ENCODE results near the gene ANKK1.

The ANKK1 gene

GRCh38 chr11:113408206-113408605 is 20.6 kb downstream of the ANKK1 start:
- in situ Hi-C loops (cut with MboI; ENCODE audit: low sequenced_read_pairs): no loop called here

- in situ Hi-C loops (cut with MboI; ENCODE audit: low sequenced_read_pairs): no loop called here
Measured at GRCh38 chr11:113408887-113409286, 21.3 kb downstream of the ANKK1 start.

DNA sequence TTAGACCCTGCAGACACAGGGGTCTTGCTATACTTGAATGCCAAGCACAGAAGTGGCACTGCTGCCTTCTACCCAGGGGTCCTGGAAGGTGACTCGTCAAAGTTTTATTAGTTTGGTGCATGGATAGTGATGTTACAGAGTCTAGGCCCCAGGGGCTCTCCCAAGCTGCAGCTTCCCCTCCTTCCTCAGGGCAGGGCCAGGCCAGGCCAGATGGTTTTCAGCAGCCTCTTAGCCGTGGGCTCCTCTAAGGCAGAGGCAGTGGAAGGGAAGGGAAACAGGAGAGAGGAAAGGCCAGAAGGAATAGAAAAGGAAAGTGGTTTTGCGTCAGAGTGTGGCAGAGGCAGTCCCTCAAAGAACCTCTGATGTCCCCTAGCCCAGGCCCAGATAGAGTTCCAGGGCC is 21.9 kb downstream of the ANKK1 start:
- in situ Hi-C loops (cut with MboI; ENCODE audit: low sequenced_read_pairs): no loop called here

GRCh38 chr11:113410414-113411135 is 23.0 kb downstream of the ANKK1 start:
- in situ Hi-C loops (cut with MboI; ENCODE audit: low sequenced_read_pairs): no loop called here

GRCh38 chr11:113411536-113411935 is 24.0 kb downstream of the ANKK1 start:
- in situ Hi-C loops (cut with MboI; ENCODE audit: low sequenced_read_pairs): no loop called here

DNA sequence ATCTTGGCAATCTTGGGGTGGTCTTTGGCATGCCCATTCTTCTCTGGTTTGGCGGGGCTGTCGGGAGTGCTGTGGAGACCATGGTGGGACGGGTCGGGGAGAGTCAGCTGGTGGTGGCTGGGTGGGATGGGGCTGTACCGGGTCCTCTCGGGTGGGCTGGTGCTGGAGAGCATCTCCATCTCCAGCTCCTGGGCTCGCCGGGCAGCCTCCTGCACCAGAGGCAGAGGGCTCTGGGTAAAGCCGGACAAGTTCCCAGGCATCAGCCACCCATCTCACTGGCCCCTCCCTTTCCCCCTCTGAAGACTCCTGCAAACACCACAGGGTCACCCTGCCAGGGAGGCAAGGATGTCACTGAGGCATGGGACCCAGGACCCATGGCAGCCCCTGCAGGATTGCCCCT is 25.1 kb downstream of the ANKK1 start:
- in situ Hi-C loops (cut with MboI; ENCODE audit: low sequenced_read_pairs): no loop called here

DNA sequence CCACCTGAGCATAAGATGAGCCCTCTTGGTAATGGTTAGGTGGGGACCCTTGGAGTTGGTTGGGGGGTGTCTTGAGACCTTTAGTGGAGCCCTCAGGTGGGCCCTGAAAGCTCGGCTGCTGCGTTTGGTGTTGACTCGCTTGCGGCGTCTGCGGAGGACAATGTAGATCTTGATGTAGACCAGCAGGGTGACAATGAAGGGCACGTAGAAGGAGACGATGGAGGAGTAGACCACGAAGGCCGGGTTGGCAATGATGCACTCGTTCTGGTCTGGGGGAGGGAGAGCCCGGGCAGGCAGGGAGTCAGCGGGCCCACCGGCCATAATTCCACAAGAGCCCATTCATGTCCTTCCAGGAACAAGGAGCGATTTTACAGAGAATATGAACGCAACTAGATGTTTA is 27.8 kb downstream of the ANKK1 start:
- in situ Hi-C loops (cut with MboI; ENCODE audit: low sequenced_read_pairs): no loop called here

- in situ Hi-C loops (cut with MboI; ENCODE audit: low sequenced_read_pairs): no loop called here
Measured at GRCh38 chr11:113417428-113417827, 29.8 kb downstream of the ANKK1 start.

DNA sequence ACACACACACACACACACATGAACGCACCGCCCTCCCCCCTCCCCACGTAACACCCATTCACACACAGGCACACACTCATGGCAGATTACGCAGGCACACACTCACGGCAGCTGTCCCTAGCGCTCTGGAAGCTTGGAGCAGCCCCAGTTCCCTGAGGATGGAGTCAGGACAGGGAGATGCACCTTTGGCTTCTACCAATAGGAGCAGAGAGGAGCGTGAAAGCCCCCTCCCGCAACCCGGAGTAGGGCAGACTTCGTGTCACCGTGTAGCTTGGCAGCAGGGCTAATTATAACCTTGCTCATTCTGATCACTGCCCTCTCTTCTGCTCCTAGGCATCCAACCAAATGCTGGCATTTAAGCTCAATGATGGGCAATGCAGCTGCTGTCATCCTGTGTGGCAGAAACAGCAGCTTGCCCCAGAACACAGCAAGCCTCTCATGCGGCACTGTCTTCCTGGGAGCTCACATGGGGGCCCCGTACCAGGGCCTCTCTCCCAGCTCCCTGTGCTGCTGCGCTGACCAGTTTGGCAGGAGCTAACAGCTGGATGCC is 31.9 kb downstream of the ANKK1 start:
- in situ Hi-C loops (cut with MboI; ENCODE audit: low sequenced_read_pairs): no loop called here

- in situ Hi-C loops (cut with MboI; ENCODE audit: low sequenced_read_pairs): no loop called here
Measured at GRCh38 chr11:113420808-113421207, 33.2 kb downstream of the ANKK1 start.

DNA sequence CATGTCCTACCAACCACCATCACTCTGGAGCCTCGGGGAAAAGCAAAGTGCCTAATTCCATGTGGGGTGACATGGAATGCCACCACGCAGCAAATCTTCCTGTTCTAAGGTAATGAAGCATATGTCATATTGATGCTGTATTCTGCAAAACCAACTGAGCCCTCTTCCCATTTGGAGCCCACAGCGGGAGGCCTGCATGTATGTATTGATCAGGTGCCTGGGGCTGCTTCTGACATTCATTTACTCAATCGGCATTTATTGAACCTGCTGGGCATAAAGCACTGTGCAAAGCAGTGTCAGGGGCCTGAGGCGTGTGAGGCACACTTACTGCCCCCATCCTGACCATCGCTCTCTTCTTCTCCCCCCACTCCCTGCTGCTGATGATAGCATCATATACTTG is 39.1 kb downstream of the ANKK1 start:
- in situ Hi-C loops (cut with MboI; ENCODE audit: low sequenced_read_pairs): no loop called here

DNA sequence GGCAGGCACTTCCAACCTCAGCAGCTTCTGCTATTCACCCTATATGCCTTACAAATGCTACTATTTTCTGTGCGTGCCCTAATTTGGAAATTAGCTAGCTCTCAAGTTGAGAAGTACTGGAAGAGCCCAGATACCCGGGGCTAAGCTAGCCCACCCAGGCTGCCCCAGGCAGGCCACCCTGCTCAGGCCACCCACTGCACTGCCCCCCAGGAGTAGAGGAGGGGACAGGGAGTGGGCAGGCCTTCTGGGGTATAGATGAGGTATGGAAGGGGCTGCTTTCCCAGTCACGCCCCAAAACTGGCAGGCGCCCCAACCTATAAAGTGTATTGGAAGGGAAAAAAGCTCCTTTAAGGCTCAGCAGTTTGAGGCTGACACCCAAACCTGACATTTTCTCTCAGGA is 44.2 kb downstream of the ANKK1 start:
- in situ Hi-C loops (cut with MboI; ENCODE audit: low sequenced_read_pairs): no loop called here

- in situ Hi-C loops (cut with MboI; ENCODE audit: low sequenced_read_pairs): no loop called here
Measured at GRCh38 chr11:113435190-113435968, 47.8 kb downstream of the ANKK1 start.

DNA sequence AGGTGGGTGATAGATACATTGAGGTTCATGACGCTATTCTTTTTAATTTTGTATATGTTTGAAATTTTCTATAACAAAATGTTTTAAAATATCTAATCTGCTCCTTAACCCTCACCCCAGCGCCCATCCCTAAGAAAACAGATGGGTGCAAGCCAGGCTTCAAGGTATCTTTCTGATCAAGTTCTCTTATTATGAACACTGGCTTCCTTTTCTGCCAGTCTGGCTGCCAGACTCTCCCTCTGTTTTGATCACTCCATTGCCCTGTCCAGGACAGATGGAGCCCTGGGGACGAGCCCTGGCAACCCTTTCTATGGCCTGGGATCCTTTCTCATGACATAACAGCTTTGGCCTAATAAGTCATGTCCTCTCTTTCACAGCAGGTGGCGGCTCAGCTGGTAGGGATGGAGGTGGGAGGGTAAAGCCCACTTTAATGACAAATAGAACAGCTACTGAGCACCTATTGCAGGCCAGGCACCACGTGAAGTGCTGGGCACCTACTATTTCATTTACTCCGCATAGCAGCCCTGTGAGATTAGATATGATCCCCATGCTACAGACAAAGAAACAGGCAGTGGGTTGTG is 49.2 kb downstream of the ANKK1 start:
- in situ Hi-C loops (cut with MboI; ENCODE audit: low sequenced_read_pairs): no loop called here

GRCh38 chr11:113440816-113441215 is 53.2 kb downstream of the ANKK1 start:
- in situ Hi-C loops (cut with MboI; ENCODE audit: low sequenced_read_pairs): no loop called here

DNA sequence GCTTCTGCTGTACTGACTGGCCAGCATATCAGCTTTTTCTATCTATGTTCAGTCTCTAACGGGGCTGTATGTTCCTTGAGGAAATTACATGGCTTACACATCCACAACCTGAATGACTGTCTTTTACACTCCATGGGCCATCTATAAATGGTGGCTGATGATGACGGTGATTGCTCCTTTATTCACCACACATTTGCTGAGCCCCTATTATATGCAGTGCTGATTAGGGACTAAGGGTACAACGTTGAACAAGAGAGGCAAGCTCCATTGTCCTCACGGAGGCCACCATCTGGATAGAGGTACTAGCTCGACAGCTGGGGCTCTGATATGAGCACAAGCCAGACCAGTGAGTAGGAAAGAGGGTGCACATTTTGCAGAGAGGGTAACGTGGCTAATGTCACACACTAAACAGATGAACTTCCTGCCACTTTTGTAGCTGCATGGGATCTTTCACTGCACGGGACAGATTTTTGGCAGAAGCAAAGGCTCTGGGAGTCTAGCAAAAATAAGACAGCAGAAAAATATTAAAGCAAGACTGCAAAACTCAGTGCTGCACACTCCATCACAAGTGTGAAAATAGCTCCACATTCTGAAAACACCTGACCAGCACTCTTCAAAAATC is 57.0 kb downstream of the ANKK1 start:
- in situ Hi-C loops (cut with MboI; ENCODE audit: low sequenced_read_pairs): no loop called here

DNA sequence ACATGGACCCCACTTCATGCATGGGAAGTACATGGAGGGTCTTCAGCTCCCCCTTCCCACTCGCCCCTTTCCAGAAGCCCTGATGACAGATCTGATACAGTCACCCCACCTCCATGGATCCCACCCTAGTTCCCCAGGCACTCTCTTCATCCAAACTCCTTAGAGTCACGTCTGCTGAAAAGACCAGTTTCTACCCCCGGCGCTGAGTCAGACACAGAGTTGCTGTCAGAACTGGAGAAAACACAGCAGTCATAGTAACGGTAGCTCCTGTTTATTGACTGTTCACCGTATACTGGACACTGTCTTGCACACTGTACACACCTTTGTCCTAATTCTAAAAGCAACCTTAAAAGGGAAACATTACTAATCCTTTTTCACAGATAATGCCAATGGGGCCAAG is 58.5 kb downstream of the ANKK1 start:
- in situ Hi-C loops (cut with MboI; ENCODE audit: low sequenced_read_pairs): no loop called here

GRCh38 chr11:113446938-113447337 is 59.4 kb downstream of the ANKK1 start:
- in situ Hi-C loops (cut with MboI; ENCODE audit: low sequenced_read_pairs): no loop called here

- in situ Hi-C loops (cut with MboI; ENCODE audit: low sequenced_read_pairs): no loop called here
Measured at GRCh38 chr11:113447621-113448315, 60.2 kb downstream of the ANKK1 start.

- in situ Hi-C loops (cut with MboI; ENCODE audit: low sequenced_read_pairs): no loop called here
Measured at GRCh38 chr11:113448316-113448677, 60.7 kb downstream of the ANKK1 start.

GRCh38 chr11:113449743-113450142 is 62.2 kb downstream of the ANKK1 start:
- in situ Hi-C loops (cut with MboI; ENCODE audit: low sequenced_read_pairs): no loop called here

All from HL-60/S4 (cell line).